Calu3 (cell line): ENCODE data around the gene FABP6. TPM values are rescaled to one million over a fixed set of nuclear protein-coding genes. Genes with fewer than 3 reads are reported as not detected.
"Not testable (repeated sequence)": the region's sequence is repeated elsewhere in the genome, so short reads cannot be mapped to it uniquely, and the experiment has no call there.

Experiments used
- BruUV-seq: library from RNA; stranded (reverse); fragments of 400-500 nt; replicated peaks from 2 replicates; lab custom pipeline; 2021; lab: Mats Ljungman, UMichigan
- CTCF ChIA-PET: fragments of 300-600 bp; sonication (Branson Sonifier 250); formaldehyde crosslinking; loops from one replicate; lab custom pipeline; 2022; ENCODE audit warnings: antibody characterized with exemption; lab: Charles Lee
- DNase-seq: peaks from one replicate; pipeline ENCODE4 v3.0.0; 2022
- H3K27ac Mint-ChIP-seq: one replicate; pipeline ENCODE4 v1.8.0; 2022; ENCODE audit warnings: mixed read lengths; ENCODE audit not compliant: unreplicated experiment
- H3K27me3 Mint-ChIP-seq: one replicate; pipeline ENCODE4 v1.8.0; 2022; ENCODE audit warnings: mixed read lengths; ENCODE audit not compliant: unreplicated experiment
- H3K36me3 Mint-ChIP-seq: one replicate; pipeline ENCODE4 v1.8.0; 2022; ENCODE audit warnings: mild to moderate bottlenecking, moderate library complexity, mixed read lengths; ENCODE audit not compliant: insufficient read depth, unreplicated experiment
- H3K4me1 Mint-ChIP-seq: one replicate; pipeline ENCODE4 v1.8.0; 2022; ENCODE audit warnings: mild to moderate bottlenecking, low read depth, mixed read lengths; ENCODE audit not compliant: unreplicated experiment
- H3K4me3 Mint-ChIP-seq: one replicate; pipeline ENCODE4 v1.8.0; 2022; ENCODE audit warnings: mild to moderate bottlenecking, low read depth, moderate library complexity, mixed read lengths; ENCODE audit not compliant: unreplicated experiment
- H3K9me3 Mint-ChIP-seq: one replicate; pipeline ENCODE4 v1.8.0; 2022; ENCODE audit warnings: low read depth, mixed read lengths; ENCODE audit not compliant: unreplicated experiment
- intact Hi-C: fragments of 100-400 bp; cut with micrococcal nuclease; formaldehyde crosslinking; loops from one replicate; pipeline ENCODE4 v1.10.0; 2022; ENCODE audit not compliant: unreplicated experiment
- total RNA-seq: library from RNA; stranded (reverse); gene quantifications from 2 replicates; pipeline ENCODE4 v1.2.3, GENCODE V29; 2022
- TF ChIP-seq, protein P1 (sequence below): fragments of 200-600 bp; IDR thresholded peaks from one replicate; pipeline ENCODE4 v1.8.0; 2022; ENCODE audit warnings: antibody characterized with exemption; ENCODE audit not compliant: unreplicated experiment

The FABP6 gene
- total RNA-seq, 1 experiment from 2014 or later = 1.6 TPM

GRCh38 chr5:160192424-160192823 lies 36.9 kb upstream of the FABP6 start:
- H3K9me3 Mint-ChIP-seq = no peaks in the 10 kb centered on the region
- CTCF ChIA-PET = interaction anchor here (0.6 kb wide), 1 partner anchor 91 kb away, joined by 3 read pairs; no protein-coding TSS in a partner anchor
- H3K36me3 Mint-ChIP-seq = peaks cover 5% of the 10 kb centered on the region
- H3K4me3 Mint-ChIP-seq = no peak overlapping the region
- no TSS peak for BruUV-seq
- peaks cover 7% of the 10 kb centered on the region for H3K4me1 Mint-ChIP-seq
- H3K27ac Mint-ChIP-seq = no peak overlapping the region
- TF ChIP-seq, protein P1, sequence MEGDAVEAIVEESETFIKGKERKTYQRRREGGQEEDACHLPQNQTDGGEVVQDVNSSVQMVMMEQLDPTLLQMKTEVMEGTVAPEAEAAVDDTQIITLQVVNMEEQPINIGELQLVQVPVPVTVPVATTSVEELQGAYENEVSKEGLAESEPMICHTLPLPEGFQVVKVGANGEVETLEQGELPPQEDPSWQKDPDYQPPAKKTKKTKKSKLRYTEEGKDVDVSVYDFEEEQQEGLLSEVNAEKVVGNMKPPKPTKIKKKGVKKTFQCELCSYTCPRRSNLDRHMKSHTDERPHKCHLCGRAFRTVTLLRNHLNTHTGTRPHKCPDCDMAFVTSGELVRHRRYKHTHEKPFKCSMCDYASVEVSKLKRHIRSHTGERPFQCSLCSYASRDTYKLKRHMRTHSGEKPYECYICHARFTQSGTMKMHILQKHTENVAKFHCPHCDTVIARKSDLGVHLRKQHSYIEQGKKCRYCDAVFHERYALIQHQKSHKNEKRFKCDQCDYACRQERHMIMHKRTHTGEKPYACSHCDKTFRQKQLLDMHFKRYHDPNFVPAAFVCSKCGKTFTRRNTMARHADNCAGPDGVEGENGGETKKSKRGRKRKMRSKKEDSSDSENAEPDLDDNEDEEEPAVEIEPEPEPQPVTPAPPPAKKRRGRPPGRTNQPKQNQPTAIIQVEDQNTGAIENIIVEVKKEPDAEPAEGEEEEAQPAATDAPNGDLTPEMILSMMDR = no peak
- intact Hi-C loops = no loop called here
- no peaks in the 10 kb centered on the region for H3K27me3 Mint-ChIP-seq
- no peak for DNase-seq

DNA sequence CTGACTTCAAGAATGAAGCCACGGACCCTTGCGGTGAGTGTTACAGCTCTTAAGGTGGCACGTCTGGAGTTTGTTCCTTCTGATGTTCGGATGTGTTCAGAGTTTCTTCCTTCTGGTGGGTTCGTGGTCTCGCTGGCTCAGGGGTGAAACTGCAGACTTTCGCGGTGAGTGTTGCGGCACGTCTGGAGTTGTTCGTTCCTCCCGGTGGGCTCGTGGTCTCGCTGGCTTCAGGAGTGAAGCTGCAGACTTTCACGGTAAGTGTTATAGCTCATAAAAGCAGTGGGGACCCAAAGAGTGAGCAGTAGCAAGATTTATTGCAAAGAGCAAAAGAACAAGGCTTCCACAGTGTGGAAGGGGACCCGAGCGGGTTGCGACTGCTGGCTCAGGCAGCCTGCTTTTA lies 36.2 kb upstream of the FABP6 start:
- H3K27ac Mint-ChIP-seq, DNase-seq, H3K4me3 Mint-ChIP-seq, intact Hi-C loops, H3K4me1 Mint-ChIP-seq, H3K36me3 Mint-ChIP-seq, BruUV-seq, H3K27me3 Mint-ChIP-seq, H3K9me3 Mint-ChIP-seq: not testable (repeated sequence)
- CTCF ChIA-PET = interaction anchor here (0.6 kb wide), 1 partner anchor 91 kb away, joined by 3 read pairs; no protein-coding TSS in a partner anchor

DNA sequence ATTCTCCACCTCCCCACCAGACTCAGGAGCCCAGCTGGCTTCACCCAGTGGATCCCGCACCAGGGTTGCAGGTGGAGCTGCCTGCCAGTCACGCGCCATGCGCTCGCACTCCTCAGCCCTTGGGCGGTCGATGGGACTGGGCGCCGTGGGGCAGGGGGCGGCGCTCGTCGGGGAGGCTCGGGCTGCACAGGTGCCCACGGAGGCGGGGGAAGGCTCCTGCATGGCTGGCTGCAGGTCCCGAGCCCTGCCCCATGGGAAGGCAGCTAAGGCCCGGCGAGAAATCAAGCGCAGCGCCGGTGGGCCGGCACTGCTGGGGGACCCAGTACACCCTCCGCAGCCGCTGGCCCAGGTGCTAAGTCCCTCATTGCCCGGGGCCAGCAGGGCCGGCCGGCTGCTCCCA lies 35.5 kb upstream of the FABP6 start:
- H3K27ac Mint-ChIP-seq, H3K36me3 Mint-ChIP-seq, DNase-seq, intact Hi-C loops, H3K27me3 Mint-ChIP-seq, BruUV-seq, CTCF ChIA-PET, H3K4me1 Mint-ChIP-seq, H3K4me3 Mint-ChIP-seq, H3K9me3 Mint-ChIP-seq: not testable (repeated sequence)

- H3K27ac Mint-ChIP-seq = no peak overlapping the region
- H3K9me3 Mint-ChIP-seq = no peaks in the 10 kb centered on the region
- BruUV-seq = no TSS peak
- CTCF ChIA-PET = interaction anchor here (0.7 kb wide), 2 partner anchors 159 to 194 kb away, joined by 3 read pairs; no protein-coding TSS in a partner anchor
- no peak overlapping the region for H3K4me3 Mint-ChIP-seq
- no peaks in the 10 kb centered on the region for H3K27me3 Mint-ChIP-seq
- no peak for DNase-seq
- H3K4me1 Mint-ChIP-seq = no peaks in the 10 kb centered on the region
- intact Hi-C loops = loop anchor here (5.0 kb wide), 1 partner anchor 115 kb away; no protein-coding TSS in a partner anchor
- TF ChIP-seq, protein P1 = no peak
- peaks cover 5% of the 10 kb centered on the region for H3K36me3 Mint-ChIP-seq
These were observed 31.8 kb upstream of the FABP6 start for GRCh38 chr5:160197341-160198144.

- TF ChIP-seq, protein P1 = no peak
- peaks cover 5% of the 10 kb centered on the region for H3K36me3 Mint-ChIP-seq
- no peaks in the 10 kb centered on the region for H3K4me1 Mint-ChIP-seq
- no peaks in the 10 kb centered on the region for H3K9me3 Mint-ChIP-seq
- no TSS peak for BruUV-seq
- intact Hi-C loops = loop anchor here (5.0 kb wide), 1 partner anchor 116 kb away; no protein-coding TSS in a partner anchor
- no peak overlapping the region for H3K27ac Mint-ChIP-seq
- CTCF ChIA-PET = interaction anchor here (0.7 kb wide), 1 partner anchor 159 kb away, joined by 3 read pairs; no protein-coding TSS in a partner anchor
- H3K27me3 Mint-ChIP-seq = no peaks in the 10 kb centered on the region
- no peak overlapping the region for H3K4me3 Mint-ChIP-seq
- DNase-seq = no peak
These were observed 31.2 kb upstream of the FABP6 start for GRCh38 chr5:160198146-160198545.
